OCI-LY1 (cell line): Measurements from ENCODE around the gene ALG2.

Experiments used
- H2AFZ ChIP-seq: fragments of 200-600 bp; sonication (generic), shearing (Covaris generic); 2 replicates; pipeline ENCODE4 v1.6.0; 2014; ENCODE audit warnings: antibody characterized with exemption, mild to moderate bottlenecking, low read length
- H3F3A ChIP-seq: fragments of 200-600 bp; sonication (generic), shearing (Covaris generic); 2 replicates; pipeline ENCODE4 v1.6.0; 2014; ENCODE audit warnings: mild to moderate bottlenecking, antibody characterized with exemption, low read length, moderate library complexity; ENCODE audit not compliant: insufficient read depth
- H3K27ac ChIP-seq: fragments of 200-600 bp; sonication (generic); 2 replicates; pipeline ENCODE4 v1.5.1; 2014; ENCODE audit warnings: low read length, mixed run types, mild to moderate bottlenecking, low read depth; ENCODE audit not compliant: poor library complexity, severe bottlenecking
- H3K27me3 ChIP-seq: fragments of 200-600 bp; sonication (generic); 2 replicates; pipeline ENCODE4 v1.6.0; 2014; ENCODE audit warnings: antibody characterized with exemption, mild to moderate bottlenecking, low read length, moderate library complexity; ENCODE audit not compliant: insufficient read depth
- H3K36me3 ChIP-seq: fragments of 200-600 bp; sonication (generic); 2 replicates; pipeline ENCODE4 v1.6.1; 2014; ENCODE audit warnings: mild to moderate bottlenecking, antibody characterized with exemption, low read length, moderate library complexity, mixed read lengths; ENCODE audit not compliant: insufficient read depth
- H3K4me1 ChIP-seq: fragments of 200-600 bp; sonication (generic); 2 replicates; pipeline ENCODE4 v1.5.1; 2014; ENCODE audit warnings: mild to moderate bottlenecking, low read length, moderate library complexity; ENCODE audit not compliant: insufficient read depth, severe bottlenecking
- H3K4me2 ChIP-seq: fragments of 200-600 bp; sonication (generic), shearing (Covaris generic); 2 replicates; pipeline ENCODE4 v1.6.1; 2014; ENCODE audit warnings: low read length
- H3K4me3 ChIP-seq: fragments of 200-600 bp; sonication (generic); 2 replicates; pipeline ENCODE4 v1.5.1; 2014; ENCODE audit warnings: low read length, low read depth, mild to moderate bottlenecking, mixed read lengths; ENCODE audit not compliant: poor library complexity, severe bottlenecking
- H3K79me2 ChIP-seq: fragments of 200-600 bp; shearing (Covaris generic); 2 replicates; pipeline ENCODE4 v1.6.1; 2016; ENCODE audit warnings: mixed run types, low read length, mixed read lengths; ENCODE audit not compliant: insufficient read depth
- H3K9ac ChIP-seq: fragments of 200-600 bp; sonication (generic), shearing (Covaris generic); 2 replicates; pipeline ENCODE4 v1.6.1; 2014; ENCODE audit warnings: mild to moderate bottlenecking, low read length, mixed read lengths
- H3K9me2 ChIP-seq: fragments of 200-600 bp; sonication (generic), shearing (Covaris generic); 2 replicates; pipeline ENCODE4 v1.6.1; 2014; ENCODE audit warnings: low read depth, mild to moderate bottlenecking, low read length, mixed read lengths
- H3K9me3 ChIP-seq: fragments of 200-600 bp; shearing (Covaris generic); 2 replicates; pipeline ENCODE4 v1.6.1; 2014; ENCODE audit warnings: low read length, mixed read lengths
- H4K20me1 ChIP-seq: fragments of 200-600 bp; sonication (generic), shearing (Covaris generic); 2 replicates; pipeline ENCODE4 v1.6.0; 2016; ENCODE audit warnings: mild to moderate bottlenecking, low read length; ENCODE audit not compliant: insufficient read depth
- EZH2 ChIP-seq: fragments of 200-600 bp; sonication (generic), shearing (Covaris generic); IDR thresholded peaks from 2 replicates; pipeline ENCODE4 v1.8.0; 2017; ENCODE audit warnings: borderline replicate concordance, mixed run types, mild to moderate bottlenecking, antibody characterized with exemption, low read length, moderate library complexity, mixed read lengths
- TF ChIP-seq, protein P1 (sequence below): fragments of 200-600 bp; sonication (generic), shearing (Covaris generic); IDR thresholded peaks from 2 replicates; pipeline ENCODE4 v1.5.1; 2017; ENCODE audit warnings: mild to moderate bottlenecking, antibody characterized with exemption, low read length, moderate library complexity, mixed read lengths

ALG2 gene

GRCh38 chr9:99185348-99185632 is 36.5 kb downstream of the ALG2 start:
- H3K4me2 ChIP-seq, result no peak overlapping the region
- no peak overlapping the region for H3K9ac ChIP-seq
- no peaks in the 10 kb centered on the region for H3F3A ChIP-seq
- H3K36me3 ChIP-seq, result no peaks in the 10 kb centered on the region
- H3K9me3 ChIP-seq, result no peaks in the 10 kb centered on the region
- H3K4me3 ChIP-seq, result no peak overlapping the region
- no peaks in the 10 kb centered on the region for H4K20me1 ChIP-seq
- peaks cover 28% of the 10 kb centered on the region for H3K4me1 ChIP-seq
- no peak overlapping the region for H3K27ac ChIP-seq
- TF ChIP-seq, protein P1, sequence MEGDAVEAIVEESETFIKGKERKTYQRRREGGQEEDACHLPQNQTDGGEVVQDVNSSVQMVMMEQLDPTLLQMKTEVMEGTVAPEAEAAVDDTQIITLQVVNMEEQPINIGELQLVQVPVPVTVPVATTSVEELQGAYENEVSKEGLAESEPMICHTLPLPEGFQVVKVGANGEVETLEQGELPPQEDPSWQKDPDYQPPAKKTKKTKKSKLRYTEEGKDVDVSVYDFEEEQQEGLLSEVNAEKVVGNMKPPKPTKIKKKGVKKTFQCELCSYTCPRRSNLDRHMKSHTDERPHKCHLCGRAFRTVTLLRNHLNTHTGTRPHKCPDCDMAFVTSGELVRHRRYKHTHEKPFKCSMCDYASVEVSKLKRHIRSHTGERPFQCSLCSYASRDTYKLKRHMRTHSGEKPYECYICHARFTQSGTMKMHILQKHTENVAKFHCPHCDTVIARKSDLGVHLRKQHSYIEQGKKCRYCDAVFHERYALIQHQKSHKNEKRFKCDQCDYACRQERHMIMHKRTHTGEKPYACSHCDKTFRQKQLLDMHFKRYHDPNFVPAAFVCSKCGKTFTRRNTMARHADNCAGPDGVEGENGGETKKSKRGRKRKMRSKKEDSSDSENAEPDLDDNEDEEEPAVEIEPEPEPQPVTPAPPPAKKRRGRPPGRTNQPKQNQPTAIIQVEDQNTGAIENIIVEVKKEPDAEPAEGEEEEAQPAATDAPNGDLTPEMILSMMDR, result no peak
- no peak for TF ChIP-seq EZH2
- H3K9me2 ChIP-seq, result no peaks in the 10 kb centered on the region
- no peak overlapping the region for H2AFZ ChIP-seq
- no peaks in the 10 kb centered on the region for H3K27me3 ChIP-seq
- no peaks in the 10 kb centered on the region for H3K79me2 ChIP-seq

DNA sequence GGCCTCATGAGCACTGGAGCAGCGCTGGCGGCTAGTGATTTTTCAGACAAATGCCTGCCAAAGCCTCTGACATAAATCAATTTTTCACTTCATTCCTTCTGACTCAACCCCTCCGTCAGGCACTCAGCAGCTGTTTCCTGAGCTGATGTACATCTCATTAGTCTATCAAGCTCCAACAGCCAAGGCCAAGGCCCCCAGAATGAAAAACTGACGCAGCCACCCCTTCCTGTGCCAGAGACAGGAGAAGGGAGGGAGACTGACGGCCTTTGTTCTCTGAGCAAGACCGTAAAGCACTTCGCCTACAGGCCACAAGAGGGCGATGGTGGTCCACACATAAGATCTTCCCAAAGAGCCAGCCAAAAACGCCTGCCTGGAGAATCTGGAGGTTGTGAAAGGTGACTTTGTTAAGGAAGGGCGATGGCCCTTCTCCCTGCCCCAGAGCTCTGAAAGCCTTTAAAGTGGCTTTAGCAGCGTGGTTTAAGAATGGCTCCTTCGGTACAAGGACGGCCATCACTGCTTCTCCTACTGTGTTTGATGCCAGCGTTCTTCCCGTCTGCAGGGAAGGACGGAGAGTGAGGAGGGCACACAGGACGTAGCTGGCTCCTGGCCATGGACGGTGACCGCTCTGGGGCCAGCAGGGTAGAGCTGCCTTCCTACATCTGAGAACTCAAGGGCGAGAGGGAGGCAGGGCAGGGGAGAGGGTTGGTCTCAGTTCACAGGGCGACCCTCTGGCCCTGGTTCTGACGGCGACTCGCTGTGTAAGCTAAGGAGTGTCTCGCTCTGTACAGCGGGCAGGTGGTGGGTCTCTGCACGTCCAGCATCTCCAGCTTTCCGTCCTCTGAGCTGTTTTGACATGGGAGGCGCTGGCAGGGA is 37.0 kb downstream of the ALG2 start:
- H3K4me1 ChIP-seq, result peaks cover 28% of the 10 kb centered on the region
- no peaks in the 10 kb centered on the region for H3K9me3 ChIP-seq
- H3K27me3 ChIP-seq, result no peaks in the 10 kb centered on the region
- no peaks in the 10 kb centered on the region for H3K9me2 ChIP-seq
- H3K79me2 ChIP-seq, result no peaks in the 10 kb centered on the region
- H3F3A ChIP-seq, result no peaks in the 10 kb centered on the region
- peak overlapping the region; percentile 45 for H3K4me2 ChIP-seq
- no peak overlapping the region; the same call in 1 of the 2 replicates for H3K9ac ChIP-seq
- H3K27ac ChIP-seq, result no peak overlapping the region
- no peaks in the 10 kb centered on the region for H3K36me3 ChIP-seq
- TF ChIP-seq EZH2, result no peak
- TF ChIP-seq, protein P1, result peak; percentile 97
- H2AFZ ChIP-seq, result no peak overlapping the region
- peak overlapping the region; percentile 31 for H3K4me3 ChIP-seq
- H4K20me1 ChIP-seq, result no peaks in the 10 kb centered on the region

DNA sequence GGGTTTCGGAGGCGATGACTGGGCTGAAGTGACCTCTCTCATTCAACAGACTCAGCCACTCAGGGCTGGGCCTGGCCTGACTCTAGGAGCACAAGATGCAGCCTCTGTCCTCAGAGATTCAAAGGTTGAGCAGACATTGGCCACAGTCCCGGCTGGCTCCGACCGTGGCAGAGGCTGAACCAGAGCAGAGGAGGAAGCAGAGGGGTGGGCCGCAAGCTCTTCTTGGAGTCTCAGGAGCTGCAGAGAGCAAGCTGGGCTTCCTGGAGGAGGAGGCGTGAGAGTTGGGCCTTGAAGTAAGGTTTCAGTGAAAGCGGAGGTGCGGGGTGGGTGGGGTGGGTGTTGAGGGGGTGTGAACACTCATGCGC is 37.6 kb downstream of the ALG2 start:
- Histone ChIP-seq H3K27me3 (no peaks in the 10 kb centered on the region), H3K9ac (no peak overlapping the region), H4K20me1 (no peaks in the 10 kb centered on the region), H3K9me2 (no peaks in the 10 kb centered on the region), H3K9me3 (no peaks in the 10 kb centered on the region), H2AFZ (no peak overlapping the region), H3K4me3 (no peak overlapping the region), H3K4me1 (peaks cover 28% of the 10 kb centered on the region), H3F3A (no peaks in the 10 kb centered on the region), H3K4me2 (no peak overlapping the region), H3K36me3 (no peaks in the 10 kb centered on the region), H3K79me2 (no peaks in the 10 kb centered on the region), H3K27ac (no peak overlapping the region)
- TF ChIP-seq, protein P1, result no peak
- TF ChIP-seq EZH2, result no peak
